ENCODE results near the gene RAB11FIP3.

DNA sequence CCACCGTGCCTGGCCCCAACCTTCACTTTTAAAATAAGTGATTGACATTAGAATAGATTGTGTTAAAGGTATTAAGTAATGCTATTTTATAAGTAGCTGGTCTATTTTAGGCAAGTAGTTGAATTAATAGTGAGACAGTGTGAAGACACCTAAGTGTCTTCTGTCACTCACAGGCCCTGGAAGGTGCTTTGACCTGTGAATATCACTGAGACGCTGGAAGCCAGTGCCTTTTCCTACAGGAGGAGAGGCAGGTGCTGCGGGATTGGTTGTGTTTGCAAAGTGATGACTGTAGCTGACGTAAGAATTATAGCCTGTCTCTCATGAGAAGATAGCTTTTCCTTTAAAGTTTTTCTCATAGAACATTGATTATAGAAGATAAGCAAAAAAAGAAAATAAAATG is 45.0 kb downstream of the RAB11FIP3 start:
- TF ChIP-seq, protein P1, sequence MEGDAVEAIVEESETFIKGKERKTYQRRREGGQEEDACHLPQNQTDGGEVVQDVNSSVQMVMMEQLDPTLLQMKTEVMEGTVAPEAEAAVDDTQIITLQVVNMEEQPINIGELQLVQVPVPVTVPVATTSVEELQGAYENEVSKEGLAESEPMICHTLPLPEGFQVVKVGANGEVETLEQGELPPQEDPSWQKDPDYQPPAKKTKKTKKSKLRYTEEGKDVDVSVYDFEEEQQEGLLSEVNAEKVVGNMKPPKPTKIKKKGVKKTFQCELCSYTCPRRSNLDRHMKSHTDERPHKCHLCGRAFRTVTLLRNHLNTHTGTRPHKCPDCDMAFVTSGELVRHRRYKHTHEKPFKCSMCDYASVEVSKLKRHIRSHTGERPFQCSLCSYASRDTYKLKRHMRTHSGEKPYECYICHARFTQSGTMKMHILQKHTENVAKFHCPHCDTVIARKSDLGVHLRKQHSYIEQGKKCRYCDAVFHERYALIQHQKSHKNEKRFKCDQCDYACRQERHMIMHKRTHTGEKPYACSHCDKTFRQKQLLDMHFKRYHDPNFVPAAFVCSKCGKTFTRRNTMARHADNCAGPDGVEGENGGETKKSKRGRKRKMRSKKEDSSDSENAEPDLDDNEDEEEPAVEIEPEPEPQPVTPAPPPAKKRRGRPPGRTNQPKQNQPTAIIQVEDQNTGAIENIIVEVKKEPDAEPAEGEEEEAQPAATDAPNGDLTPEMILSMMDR (IDR thresholded peaks at IDR 0.05) = no peak
- TF ChIP-seq NRF1 (IDR thresholded peaks at IDR 0.05; ENCODE audit: low read depth, low read length) (no peak), RAD21 (IDR thresholded peaks at IDR 0.05; ENCODE audit: low read length) (no peak), TAF1 (IDR thresholded peaks at IDR 0.05; ENCODE audit: borderline replicate concordance, low read depth, low read length) (no peak), CHD2 (IDR thresholded peaks at IDR 0.05; ENCODE audit: low read length, partially characterized antibody) (no peak), FOXM1 (IDR thresholded peaks at IDR 0.05; ENCODE audit: low read depth) (no peak), POLR2AphosphoS5 (IDR thresholded peaks at IDR 0.05; ENCODE audit: low read depth, low read length) (no peak), RFX5 (IDR thresholded peaks at IDR 0.05; ENCODE audit: low read length) (no peak), NFIC (IDR thresholded peaks at IDR 0.05; ENCODE audit: borderline replicate concordance) (no peak), SIN3A (IDR thresholded peaks at IDR 0.05; ENCODE audit: borderline replicate concordance, low read depth, low read length) (no peak)
- TF ChIP-seq, protein P2, sequence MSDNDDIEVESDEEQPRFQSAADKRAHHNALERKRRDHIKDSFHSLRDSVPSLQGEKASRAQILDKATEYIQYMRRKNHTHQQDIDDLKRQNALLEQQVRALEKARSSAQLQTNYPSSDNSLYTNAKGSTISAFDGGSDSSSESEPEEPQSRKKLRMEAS (IDR thresholded peaks at IDR 0.05; ENCODE audit: low read depth) = no peak
- TF ChIP-seq, protein P3, sequence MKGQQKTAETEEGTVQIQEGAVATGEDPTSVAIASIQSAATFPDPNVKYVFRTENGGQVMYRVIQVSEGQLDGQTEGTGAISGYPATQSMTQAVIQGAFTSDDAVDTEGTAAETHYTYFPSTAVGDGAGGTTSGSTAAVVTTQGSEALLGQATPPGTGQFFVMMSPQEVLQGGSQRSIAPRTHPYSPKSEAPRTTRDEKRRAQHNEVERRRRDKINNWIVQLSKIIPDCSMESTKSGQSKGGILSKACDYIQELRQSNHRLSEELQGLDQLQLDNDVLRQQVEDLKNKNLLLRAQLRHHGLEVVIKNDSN (IDR thresholded peaks at IDR 0.05; ENCODE audit: borderline replicate concordance, low read depth) = no peak
- TF ChIP-seq, protein P4, sequence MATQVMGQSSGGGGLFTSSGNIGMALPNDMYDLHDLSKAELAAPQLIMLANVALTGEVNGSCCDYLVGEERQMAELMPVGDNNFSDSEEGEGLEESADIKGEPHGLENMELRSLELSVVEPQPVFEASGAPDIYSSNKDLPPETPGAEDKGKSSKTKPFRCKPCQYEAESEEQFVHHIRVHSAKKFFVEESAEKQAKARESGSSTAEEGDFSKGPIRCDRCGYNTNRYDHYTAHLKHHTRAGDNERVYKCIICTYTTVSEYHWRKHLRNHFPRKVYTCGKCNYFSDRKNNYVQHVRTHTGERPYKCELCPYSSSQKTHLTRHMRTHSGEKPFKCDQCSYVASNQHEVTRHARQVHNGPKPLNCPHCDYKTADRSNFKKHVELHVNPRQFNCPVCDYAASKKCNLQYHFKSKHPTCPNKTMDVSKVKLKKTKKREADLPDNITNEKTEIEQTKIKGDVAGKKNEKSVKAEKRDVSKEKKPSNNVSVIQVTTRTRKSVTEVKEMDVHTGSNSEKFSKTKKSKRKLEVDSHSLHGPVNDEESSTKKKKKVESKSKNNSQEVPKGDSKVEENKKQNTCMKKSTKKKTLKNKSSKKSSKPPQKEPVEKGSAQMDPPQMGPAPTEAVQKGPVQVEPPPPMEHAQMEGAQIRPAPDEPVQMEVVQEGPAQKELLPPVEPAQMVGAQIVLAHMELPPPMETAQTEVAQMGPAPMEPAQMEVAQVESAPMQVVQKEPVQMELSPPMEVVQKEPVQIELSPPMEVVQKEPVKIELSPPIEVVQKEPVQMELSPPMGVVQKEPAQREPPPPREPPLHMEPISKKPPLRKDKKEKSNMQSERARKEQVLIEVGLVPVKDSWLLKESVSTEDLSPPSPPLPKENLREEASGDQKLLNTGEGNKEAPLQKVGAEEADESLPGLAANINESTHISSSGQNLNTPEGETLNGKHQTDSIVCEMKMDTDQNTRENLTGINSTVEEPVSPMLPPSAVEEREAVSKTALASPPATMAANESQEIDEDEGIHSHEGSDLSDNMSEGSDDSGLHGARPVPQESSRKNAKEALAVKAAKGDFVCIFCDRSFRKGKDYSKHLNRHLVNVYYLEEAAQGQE (IDR thresholded peaks at IDR 0.05; ENCODE audit: low read depth, low read length) = no peak
- TF ChIP-seq, protein P5, sequence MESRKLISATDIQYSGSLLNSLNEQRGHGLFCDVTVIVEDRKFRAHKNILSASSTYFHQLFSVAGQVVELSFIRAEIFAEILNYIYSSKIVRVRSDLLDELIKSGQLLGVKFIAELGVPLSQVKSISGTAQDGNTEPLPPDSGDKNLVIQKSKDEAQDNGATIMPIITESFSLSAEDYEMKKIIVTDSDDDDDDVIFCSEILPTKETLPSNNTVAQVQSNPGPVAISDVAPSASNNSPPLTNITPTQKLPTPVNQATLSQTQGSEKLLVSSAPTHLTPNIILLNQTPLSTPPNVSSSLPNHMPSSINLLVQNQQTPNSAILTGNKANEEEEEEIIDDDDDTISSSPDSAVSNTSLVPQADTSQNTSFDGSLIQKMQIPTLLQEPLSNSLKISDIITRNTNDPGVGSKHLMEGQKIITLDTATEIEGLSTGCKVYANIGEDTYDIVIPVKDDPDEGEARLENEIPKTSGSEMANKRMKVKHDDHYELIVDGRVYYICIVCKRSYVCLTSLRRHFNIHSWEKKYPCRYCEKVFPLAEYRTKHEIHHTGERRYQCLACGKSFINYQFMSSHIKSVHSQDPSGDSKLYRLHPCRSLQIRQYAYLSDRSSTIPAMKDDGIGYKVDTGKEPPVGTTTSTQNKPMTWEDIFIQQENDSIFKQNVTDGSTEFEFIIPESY (IDR thresholded peaks at IDR 0.05; ENCODE audit: borderline replicate concordance, low read depth) = no peak
